Testis (tissue), 2 donors: ENCODE measurements around the gene HEBP2.

Source experiments
- POLR2A ChIP-seq: fragments of 450-650 bp; IDR thresholded peaks from one replicate; pipeline ENCODE4 v1.6.1; 2017; ENCODE audit warnings: antibody characterized with exemption, mild to moderate bottlenecking, moderate library complexity
- TF ChIP-seq, protein P1 (sequence below), 3 experiments: fragments of 450-650 bp in 2 of 3; fragments of 200-600 bp in 1 of 3; sonication (generic) in 1 of 3; IDR thresholded peaks; one replicate each; pipeline ENCODE4 v1.5.1; 2016 to 2019; ENCODE audit warnings: antibody characterized with exemption in 3 of 3, mild to moderate bottlenecking in 2 of 3, moderate library complexity in 1 of 3

DNA sequence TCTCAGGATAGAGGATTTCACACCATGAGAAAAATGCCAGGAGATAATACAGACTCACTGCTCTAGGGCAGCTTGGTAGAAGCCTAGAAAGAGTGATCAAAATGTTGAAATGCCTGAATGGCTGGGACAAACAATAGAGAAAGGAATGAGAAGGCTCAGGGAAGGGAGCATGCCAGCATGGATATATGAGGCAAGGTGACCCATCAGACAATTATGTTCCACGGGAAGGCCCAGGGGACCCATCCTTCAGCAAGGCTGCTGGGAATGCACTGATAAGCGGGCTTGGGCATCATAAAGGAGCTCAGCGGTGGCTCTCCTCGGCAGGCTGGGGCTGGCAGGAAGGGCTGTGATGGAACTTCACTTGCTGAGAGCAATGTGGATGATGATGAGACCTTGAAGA is 12.2 kb downstream of the HEBP2 start:
- TF ChIP-seq, protein P1, sequence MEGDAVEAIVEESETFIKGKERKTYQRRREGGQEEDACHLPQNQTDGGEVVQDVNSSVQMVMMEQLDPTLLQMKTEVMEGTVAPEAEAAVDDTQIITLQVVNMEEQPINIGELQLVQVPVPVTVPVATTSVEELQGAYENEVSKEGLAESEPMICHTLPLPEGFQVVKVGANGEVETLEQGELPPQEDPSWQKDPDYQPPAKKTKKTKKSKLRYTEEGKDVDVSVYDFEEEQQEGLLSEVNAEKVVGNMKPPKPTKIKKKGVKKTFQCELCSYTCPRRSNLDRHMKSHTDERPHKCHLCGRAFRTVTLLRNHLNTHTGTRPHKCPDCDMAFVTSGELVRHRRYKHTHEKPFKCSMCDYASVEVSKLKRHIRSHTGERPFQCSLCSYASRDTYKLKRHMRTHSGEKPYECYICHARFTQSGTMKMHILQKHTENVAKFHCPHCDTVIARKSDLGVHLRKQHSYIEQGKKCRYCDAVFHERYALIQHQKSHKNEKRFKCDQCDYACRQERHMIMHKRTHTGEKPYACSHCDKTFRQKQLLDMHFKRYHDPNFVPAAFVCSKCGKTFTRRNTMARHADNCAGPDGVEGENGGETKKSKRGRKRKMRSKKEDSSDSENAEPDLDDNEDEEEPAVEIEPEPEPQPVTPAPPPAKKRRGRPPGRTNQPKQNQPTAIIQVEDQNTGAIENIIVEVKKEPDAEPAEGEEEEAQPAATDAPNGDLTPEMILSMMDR (IDR thresholded peaks at IDR 0.05) = no peak
- TF ChIP-seq POLR2A = no peak
